ENCODE measurements around the gene ACR. TPM values are rescaled to one million over a fixed set of nuclear protein-coding genes. Genes with fewer than 3 reads are reported as not detected.

The ACR gene
- total and polyA plus RNA-seq, 4 donors, result 0.07 to 0.17 (median 0.12) TPM

- TF ChIP-seq REST (IDR thresholded peaks at IDR 0.05), result no peak
These were observed 29.5 kb upstream of the ACR start (continued) for GRCh38 chr22:50708474-50708873.

DNA sequence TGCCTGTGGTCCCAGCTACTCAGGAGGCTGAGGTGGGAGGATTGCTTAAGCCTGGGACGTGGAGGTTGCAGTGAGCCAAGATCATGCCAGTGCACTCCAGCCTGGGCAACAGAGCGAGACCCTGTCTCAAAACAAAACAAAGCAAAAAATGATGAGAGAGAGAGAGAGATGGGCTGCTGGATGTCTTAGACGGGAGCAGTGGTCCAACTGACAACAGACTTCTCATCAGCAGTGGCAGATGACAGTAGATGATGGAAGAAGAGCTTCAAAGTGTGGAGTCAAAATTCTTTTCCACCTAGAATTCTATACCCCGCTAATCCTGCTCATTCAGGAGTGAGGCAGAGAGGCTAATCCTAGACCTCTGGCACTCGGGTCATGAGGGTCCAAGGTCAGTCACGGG lies 29.0 kb upstream of the ACR start:
- peaks cover 0 to 18% (median 8%) of the 10 kb centered on the region in 4 donors for H3K4me1 ChIP-seq (ENCODE audit: control insufficient read depth in 4 of 4, insufficient read depth in 4 of 4, low read length in 3 of 4)
- H3K9me3 ChIP-seq (ENCODE audit: control insufficient read depth in 4 of 4, low read length in 3 of 4), result no peaks in the 10 kb centered on the region
- no peak overlapping the region for H3K27ac ChIP-seq (ENCODE audit: low read depth in 1 of 2, low read length in 2 of 2)
- DNase-seq (ENCODE audit: low spot score), result no peak
- H3K36me3 ChIP-seq (ENCODE audit: control insufficient read depth in 4 of 4, insufficient read depth in 3 of 4, low read depth in 1 of 4, low read length in 3 of 4), result peaks cover 0 to 19% (median 7%) of the 10 kb centered on the region in 4 donors
- H3K27me3 ChIP-seq (ENCODE audit: control insufficient read depth in 4 of 4, insufficient read depth in 4 of 4, low read length in 3 of 4), result no peaks in the 10 kb centered on the region
- 71% methylated on average over 6 of the region's 6 CpGs for WGBS
- TF ChIP-seq HNF4A (conservative IDR thresholded peaks at IDR 0.05) (peak; percentile 13 to 60), RXRA (IDR thresholded peaks at IDR 0.05) (no peak)
- no peak overlapping the region for H3K4me3 ChIP-seq (ENCODE audit: low read depth in 1 of 3, low read length in 3 of 3)
- no peak overlapping the region for H3K9ac ChIP-seq (ENCODE audit: low read depth in 1 of 2, low read length in 2 of 2)

DNA sequence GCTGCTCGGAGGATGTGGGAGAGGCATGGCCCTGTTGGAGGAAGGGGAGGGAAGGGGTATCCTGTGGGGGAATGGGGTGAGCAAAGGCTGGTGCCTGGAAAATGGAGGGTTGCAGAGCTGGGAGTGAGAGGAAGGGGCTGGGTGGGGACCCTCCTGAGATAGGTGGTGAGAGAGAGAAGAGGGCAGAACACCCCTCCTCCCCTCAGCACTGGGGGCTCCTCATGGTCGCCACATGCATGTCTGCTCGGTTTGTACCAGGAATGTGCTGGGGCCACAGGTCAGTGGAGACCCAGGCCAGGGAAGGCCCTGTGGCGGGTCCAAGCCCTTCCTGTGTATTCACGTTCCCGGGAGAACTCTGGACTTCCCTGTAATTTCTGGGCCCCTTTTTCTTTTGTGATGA lies 27.8 kb upstream of the ACR start:
- Histone ChIP-seq H3K27ac (ENCODE audit: low read depth in 1 of 2, low read length in 2 of 2) (no peak overlapping the region), H3K9ac (ENCODE audit: low read depth in 1 of 2, low read length in 2 of 2) (no peak overlapping the region), H3K4me3 (ENCODE audit: low read depth in 1 of 3, low read length in 3 of 3) (no peak overlapping the region), H3K9me3 (ENCODE audit: control insufficient read depth in 4 of 4, low read length in 3 of 4) (no peaks in the 10 kb centered on the region), H3K4me1 (ENCODE audit: control insufficient read depth in 4 of 4, insufficient read depth in 4 of 4, low read length in 3 of 4) (peaks cover 0 to 16% (median 6%) of the 10 kb centered on the region in 4 donors), H3K27me3 (ENCODE audit: control insufficient read depth in 4 of 4, insufficient read depth in 4 of 4, low read length in 3 of 4) (no peaks in the 10 kb centered on the region), H3K36me3 (ENCODE audit: control insufficient read depth in 4 of 4, insufficient read depth in 3 of 4, low read depth in 1 of 4, low read length in 3 of 4) (peaks cover 0 to 17% (median 7%) of the 10 kb centered on the region in 4 donors)
- no peak for DNase-seq (ENCODE audit: low spot score)
- WGBS, result 86% methylated on average over 6 of the region's 6 CpGs
- no peak for TF ChIP-seq REST (IDR thresholded peaks at IDR 0.05)
- TF ChIP-seq HNF4G (IDR thresholded peaks at IDR 0.05), result no peak
- TF ChIP-seq TAF1 (conservative IDR thresholded peaks at IDR 0.05), result no peak
- TF ChIP-seq JUND (IDR thresholded peaks at IDR 0.05), result no peak
- no peak for TF ChIP-seq HNF4A (conservative IDR thresholded peaks at IDR 0.05)
- TF ChIP-seq SP1 (IDR thresholded peaks at IDR 0.05), result no peak
- TF ChIP-seq, protein P1, sequence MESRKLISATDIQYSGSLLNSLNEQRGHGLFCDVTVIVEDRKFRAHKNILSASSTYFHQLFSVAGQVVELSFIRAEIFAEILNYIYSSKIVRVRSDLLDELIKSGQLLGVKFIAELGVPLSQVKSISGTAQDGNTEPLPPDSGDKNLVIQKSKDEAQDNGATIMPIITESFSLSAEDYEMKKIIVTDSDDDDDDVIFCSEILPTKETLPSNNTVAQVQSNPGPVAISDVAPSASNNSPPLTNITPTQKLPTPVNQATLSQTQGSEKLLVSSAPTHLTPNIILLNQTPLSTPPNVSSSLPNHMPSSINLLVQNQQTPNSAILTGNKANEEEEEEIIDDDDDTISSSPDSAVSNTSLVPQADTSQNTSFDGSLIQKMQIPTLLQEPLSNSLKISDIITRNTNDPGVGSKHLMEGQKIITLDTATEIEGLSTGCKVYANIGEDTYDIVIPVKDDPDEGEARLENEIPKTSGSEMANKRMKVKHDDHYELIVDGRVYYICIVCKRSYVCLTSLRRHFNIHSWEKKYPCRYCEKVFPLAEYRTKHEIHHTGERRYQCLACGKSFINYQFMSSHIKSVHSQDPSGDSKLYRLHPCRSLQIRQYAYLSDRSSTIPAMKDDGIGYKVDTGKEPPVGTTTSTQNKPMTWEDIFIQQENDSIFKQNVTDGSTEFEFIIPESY (IDR thresholded peaks at IDR 0.05), result no peak
- no peak for TF ChIP-seq CTCF (IDR thresholded peaks at IDR 0.05; ENCODE audit: low read depth, low read length, missing input control)
- no peak for TF ChIP-seq RXRA (IDR thresholded peaks at IDR 0.05)

All from liver (tissue), 9 donors.